K562 (cell line): ENCODE measurements around the gene ARMH3. TPM values are rescaled to one million over a fixed set of nuclear protein-coding genes. Genes with fewer than 3 reads are reported as not detected.

Source experiments
- CBFA2T3 ChIP-seq: fragments of 450-650 bp; IDR thresholded peaks from 2 replicates; pipeline ENCODE4 v1.6.1; 2017
- CREB1 ChIP-seq, 2 experiments: sonication (generic) in 1 of 2; formaldehyde crosslinking in 1 of 2; IDR thresholded peaks; 2 replicates each; pipeline versions ENCODE4 v1.6.1 to v1.8.0; 2012 to 2022; ENCODE audit warnings: inconsistent platforms in 1 of 2, mild to moderate bottlenecking in 1 of 2, missing genetic modification reagents in 1 of 2, moderate library complexity in 1 of 2
- HNRNPK ChIP-seq: fragments of 200-400 bp; formaldehyde crosslinking; IDR thresholded peaks from one replicate; pipeline ENCODE4 v1.6.1; 2018; ENCODE audit warnings: mild to moderate bottlenecking, low read depth, low read length; ENCODE audit not compliant: poor library complexity, severe bottlenecking
- LCOR ChIP-seq: sonication (generic); formaldehyde crosslinking; IDR thresholded peaks from 2 replicates; pipeline ENCODE4 v1.8.0; 2022; ENCODE audit warnings: mild to moderate bottlenecking, missing genetic modification reagents
- MXI1 ChIP-seq: IDR thresholded peaks from 2 replicates; pipeline ENCODE4 v1.6.1; 2011; ENCODE audit warnings: low read depth, mild to moderate bottlenecking, improper control_type of control experiment, low read length
- NCOA1 ChIP-seq: fragments of 450-650 bp; IDR thresholded peaks from 2 replicates; pipeline ENCODE4 v1.6.1; 2016; ENCODE audit warnings: low read depth
- RB1 ChIP-seq: fragments of 450-650 bp; IDR thresholded peaks from 2 replicates; pipeline ENCODE4 v1.6.1; 2017; ENCODE audit warnings: low read depth, mild to moderate bottlenecking
- ZMIZ1 ChIP-seq, 2 experiments: fragments of 150-350 bp in 1 of 2; IDR thresholded peaks; 2 replicates each; pipeline ENCODE4 v1.6.1; 2012 to 2016; ENCODE audit warnings: low read depth in 2 of 2, low read length in 2 of 2, mild to moderate bottlenecking in 1 of 2, moderate library complexity in 1 of 2
- ZNF124 ChIP-seq: sonication (generic); formaldehyde crosslinking; IDR thresholded peaks from 2 replicates; pipeline ENCODE4 v1.8.1; 2022; ENCODE audit warnings: missing genetic modification reagents
- ZNF316 ChIP-seq: fragments of 450-650 bp; IDR thresholded peaks from 2 replicates; pipeline ENCODE4 v1.6.1; 2016
- ZNF347 ChIP-seq: fragments of 450-650 bp; formaldehyde crosslinking; IDR thresholded peaks from 2 replicates; pipeline ENCODE4 v1.4.0; 2020; ENCODE audit warnings: low read depth, mild to moderate bottlenecking, moderate library complexity
- polyA plus RNA-seq, 8 experiments: library from polyadenylated mRNA; depleted of rRNA in 4 of 8; stranded (reverse) in 5 of 8; unstranded in 3 of 8; fragments of >200 nt; fragmentation: Nextera tagmentation in 2 of 8; fragmentation: Illumina TruSeq in 1 of 8; extraction: Ambion mirVana in 2 of 8; extraction: Trizol in 1 of 8; gene quantifications; 2 replicates each; pipeline versions ENCODE4 v1.2.1 to v1.2.3, GENCODE V29; 2011 to 2014; ENCODE audit warnings: inconsistent platforms in 1 of 8, missing spikeins in 1 of 8
- total RNA-seq, 7 experiments: library from RNA; depleted of rRNA in 6 of 7; stranded (reverse); fragments of >200 nt in 6 of 7; fragmentation: Illumina TruSeq in 2 of 7; extraction: Trizol in 2 of 7; gene quantifications; 2 replicates each; pipeline versions ENCODE4 v1.2.1 to v1.2.3, GENCODE V29; 2011 to 2021; ENCODE audit warnings: low replicate concordance in 1 of 7
- TF ChIP-seq, protein P1 (sequence below), 2 experiments: fragments of 450-650 bp; IDR thresholded peaks; 2 replicates each; pipeline ENCODE4 v1.6.1; 2016; ENCODE audit warnings: mild to moderate bottlenecking in 2 of 2, borderline replicate concordance in 1 of 2, low read depth in 1 of 2, moderate library complexity in 1 of 2
- TF ChIP-seq, protein P2 (sequence below): fragments of 450-650 bp; IDR thresholded peaks from 2 replicates; pipeline ENCODE4 v1.6.1; 2018; ENCODE audit not compliant: partially characterized antibody

The ARMH3 gene
- total and polyA plus RNA-seq, 9 of the 15 experiments (the other 6 are each of a cell fraction or from before 2014, with no cell fraction given): 0.29 to 0.73 TPM; not detected in 7

GRCh38 chr10:101824736-101825135, 231.2 kb downstream of the ARMH3 start (continued):
- TF ChIP-seq, protein P1, sequence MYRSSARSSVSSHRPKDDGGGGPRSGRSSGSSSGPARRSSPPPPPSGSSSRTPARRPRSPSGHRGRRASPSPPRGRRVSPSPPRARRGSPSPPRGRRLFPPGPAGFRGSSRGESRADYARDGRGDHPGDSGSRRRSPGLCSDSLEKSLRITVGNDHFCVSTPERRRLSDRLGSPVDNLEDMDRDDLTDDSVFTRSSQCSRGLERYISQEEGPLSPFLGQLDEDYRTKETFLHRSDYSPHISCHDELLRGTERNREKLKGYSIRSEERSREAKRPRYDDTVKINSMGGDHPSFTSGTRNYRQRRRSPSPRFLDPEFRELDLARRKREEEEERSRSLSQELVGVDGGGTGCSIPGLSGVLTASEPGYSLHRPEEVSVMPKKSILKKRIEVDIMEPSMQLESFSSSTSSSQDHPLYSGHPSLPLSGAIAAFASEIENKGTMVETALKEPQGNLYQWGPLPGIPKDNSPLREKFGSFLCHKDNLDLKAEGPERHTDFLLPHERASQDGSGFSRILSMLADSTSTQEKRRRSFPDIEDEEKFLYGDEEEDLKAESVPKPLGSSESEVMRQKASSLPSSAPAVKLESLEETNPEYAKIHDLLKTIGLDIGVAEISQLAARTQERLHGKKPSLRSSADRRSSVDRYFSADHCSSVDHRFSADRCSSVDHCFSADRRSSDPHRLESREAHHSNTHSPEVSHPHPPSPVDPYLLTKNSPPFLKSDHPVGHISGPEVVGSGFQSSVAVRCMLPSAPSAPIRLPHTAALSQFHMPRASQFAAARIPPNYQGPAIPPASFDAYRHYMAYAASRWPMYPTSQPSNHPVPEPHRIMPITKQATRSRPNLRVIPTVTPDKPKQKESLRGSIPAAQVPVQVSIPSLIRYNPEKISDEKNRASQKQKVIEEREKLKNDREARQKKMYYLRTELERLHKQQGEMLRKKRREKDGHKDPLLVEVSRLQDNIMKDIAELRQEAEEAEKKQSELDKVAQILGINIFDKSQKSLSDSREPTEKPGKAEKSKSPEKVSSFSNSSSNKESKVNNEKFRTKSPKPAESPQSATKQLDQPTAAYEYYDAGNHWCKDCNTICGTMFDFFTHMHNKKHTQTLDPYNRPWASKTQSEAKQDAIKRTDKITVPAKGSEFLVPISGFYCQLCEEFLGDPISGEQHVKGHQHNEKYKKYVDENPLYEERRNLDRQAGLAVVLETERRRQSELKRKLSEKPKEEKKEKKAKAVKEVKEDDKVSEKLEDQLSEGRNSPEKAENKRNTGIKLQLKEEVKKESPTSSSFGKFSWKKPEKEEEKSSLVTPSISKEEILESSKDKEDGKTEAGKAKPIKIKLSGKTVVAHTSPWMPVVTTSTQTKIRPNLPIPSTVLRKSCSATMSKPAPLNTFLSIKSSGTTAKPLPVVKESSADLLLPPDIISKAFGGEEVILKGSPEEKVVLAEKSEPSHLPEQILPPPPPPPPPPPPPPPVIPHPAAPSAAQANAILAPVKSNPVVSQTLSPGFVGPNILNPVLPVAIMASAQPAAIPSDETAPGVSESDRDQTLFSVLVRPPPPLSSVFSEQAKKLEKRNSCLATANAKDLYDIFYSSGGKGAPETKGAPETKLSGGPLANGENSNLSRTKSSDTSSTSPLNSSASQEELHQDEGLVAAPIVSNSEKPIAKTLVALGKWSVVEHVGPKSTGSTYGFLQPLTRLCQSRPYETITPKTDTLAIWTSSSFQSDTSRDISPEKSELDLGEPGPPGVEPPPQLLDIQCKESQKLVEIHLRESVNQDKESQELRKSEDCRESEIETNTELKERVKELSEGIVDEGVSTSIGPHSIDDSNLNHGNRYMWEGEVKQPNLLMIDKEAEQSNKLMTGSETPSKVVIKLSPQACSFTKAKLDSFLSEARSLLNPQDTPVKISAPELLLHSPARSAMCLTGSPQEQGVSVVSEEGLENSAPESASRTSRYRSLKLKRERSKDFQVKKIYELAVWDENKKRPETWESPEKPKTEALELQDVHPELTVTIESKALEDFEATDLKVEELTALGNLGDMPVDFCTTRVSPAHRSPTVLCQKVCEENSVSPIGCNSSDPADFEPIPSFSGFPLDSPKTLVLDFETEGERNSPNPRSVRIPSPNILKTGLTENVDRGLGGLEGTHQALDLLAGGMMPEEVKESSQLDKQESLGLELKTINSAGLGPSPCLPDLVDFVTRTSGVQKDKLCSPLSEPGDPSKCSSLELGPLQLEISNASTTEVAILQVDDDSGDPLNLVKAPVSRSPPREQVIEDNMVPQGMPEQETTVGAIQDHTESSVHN (IDR thresholded peaks at IDR 0.05; ENCODE audit: borderline replicate concordance in 1 of 2, low read depth in 1 of 2): no peak
- TF ChIP-seq ZNF316: no peak
- 0 out of 2 replicates have a peak, but pooled peaks have one; percentile 29 for TF ChIP-seq CREB1 (IDR thresholded peaks at IDR 0.05)
- TF ChIP-seq CREB1 (CRISPR knock-in tag; IDR thresholded peaks at IDR 0.05): no peak
- TF ChIP-seq RB1: no peak
- no peak for TF ChIP-seq ZNF124 (CRISPR knock-in tag)
- TF ChIP-seq HNRNPK: no peak
- peak; percentile 91 for TF ChIP-seq CBFA2T3
- TF ChIP-seq ZNF347 (CRISPR knock-in tag): no peak
- TF ChIP-seq, protein P2, sequence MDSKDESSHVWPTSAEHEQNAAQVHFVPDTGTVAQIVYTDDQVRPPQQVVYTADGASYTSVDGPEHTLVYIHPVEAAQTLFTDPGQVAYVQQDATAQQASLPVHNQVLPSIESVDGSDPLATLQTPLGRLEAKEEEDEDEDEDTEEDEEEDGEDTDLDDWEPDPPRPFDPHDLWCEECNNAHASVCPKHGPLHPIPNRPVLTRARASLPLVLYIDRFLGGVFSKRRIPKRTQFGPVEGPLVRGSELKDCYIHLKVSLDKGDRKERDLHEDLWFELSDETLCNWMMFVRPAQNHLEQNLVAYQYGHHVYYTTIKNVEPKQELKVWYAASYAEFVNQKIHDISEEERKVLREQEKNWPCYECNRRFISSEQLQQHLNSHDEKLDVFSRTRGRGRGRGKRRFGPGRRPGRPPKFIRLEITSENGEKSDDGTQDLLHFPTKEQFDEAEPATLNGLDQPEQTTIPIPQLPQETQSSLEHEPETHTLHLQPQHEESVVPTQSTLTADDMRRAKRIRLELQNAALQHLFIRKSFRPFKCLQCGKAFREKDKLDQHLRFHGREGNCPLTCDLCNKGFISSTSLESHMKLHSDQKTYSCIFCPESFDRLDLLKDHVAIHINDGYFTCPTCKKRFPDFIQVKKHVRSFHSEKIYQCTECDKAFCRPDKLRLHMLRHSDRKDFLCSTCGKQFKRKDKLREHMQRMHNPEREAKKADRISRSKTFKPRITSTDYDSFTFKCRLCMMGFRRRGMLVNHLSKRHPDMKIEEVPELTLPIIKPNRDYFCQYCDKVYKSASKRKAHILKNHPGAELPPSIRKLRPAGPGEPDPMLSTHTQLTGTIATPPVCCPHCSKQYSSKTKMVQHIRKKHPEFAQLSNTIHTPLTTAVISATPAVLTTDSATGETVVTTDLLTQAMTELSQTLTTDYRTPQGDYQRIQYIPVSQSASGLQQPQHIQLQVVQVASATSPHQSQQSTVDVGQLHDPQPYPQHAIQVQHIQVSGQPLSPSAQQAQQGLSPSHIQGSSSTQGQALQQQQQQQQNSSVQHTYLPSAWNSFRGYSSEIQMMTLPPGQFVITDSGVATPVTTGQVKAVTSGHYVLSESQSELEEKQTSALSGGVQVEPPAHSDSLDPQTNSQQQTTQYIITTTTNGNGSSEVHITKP: peak; percentile 57
- TF ChIP-seq ZMIZ1 (IDR thresholded peaks at IDR 0.05; ENCODE audit: low read depth in 2 of 2, low read length in 2 of 2): 0 out of 4 replicates have a peak, but pooled peaks of 1 of the 2 experiments have one; percentile 33
- peak; percentile 63; the same call in 1 of the 2 replicates for TF ChIP-seq NCOA1
- TF ChIP-seq LCOR (CRISPR knock-in tag): peak; percentile 94
- TF ChIP-seq MXI1: no peak
